PFSK-1 (cell line): ENCODE data around the gene RSPO4.

Experiments
- FOXP2 ChIP-seq: optimal IDR thresholded peaks from 2 replicates; pipeline ENCODE3; 2011; ENCODE audit warnings: borderline replicate concordance, control low read depth, inconsistent platforms; ENCODE audit not compliant: insufficient read depth; ENCODE audit errors: extremely low read length, extremely low read depth
- POLR2AphosphoS5 ChIP-seq: IDR thresholded peaks from 2 replicates; pipeline ENCODE4 v1.6.1; 2012; ENCODE audit warnings: low read depth, mild to moderate bottlenecking, control low read depth, low read length, moderate library complexity
- SIN3A ChIP-seq: IDR thresholded peaks from 2 replicates; pipeline ENCODE4 v1.6.1; 2012; ENCODE audit warnings: mild to moderate bottlenecking, low read length, moderate library complexity, borderline replicate concordance; ENCODE audit not compliant: insufficient read depth
- TAF1 ChIP-seq: IDR thresholded peaks from 2 replicates; pipeline ENCODE4 v1.6.1; 2012; ENCODE audit warnings: low read length, control low read depth, borderline replicate concordance; ENCODE audit not compliant: insufficient read depth
- TF ChIP-seq, protein P1 (sequence below), 2 experiments: IDR thresholded peaks; 2 replicates each; pipeline versions ENCODE4 v1.6.1 to v1.8.0; 2011 to 2012; ENCODE audit warnings: low read depth in 2 of 2, low read length in 2 of 2, control low read depth in 1 of 2, inconsistent platforms in 1 of 2, mild to moderate bottlenecking in 1 of 2, moderate library complexity in 1 of 2; ENCODE audit not compliant: insufficient read depth in 1 of 2

DNA sequence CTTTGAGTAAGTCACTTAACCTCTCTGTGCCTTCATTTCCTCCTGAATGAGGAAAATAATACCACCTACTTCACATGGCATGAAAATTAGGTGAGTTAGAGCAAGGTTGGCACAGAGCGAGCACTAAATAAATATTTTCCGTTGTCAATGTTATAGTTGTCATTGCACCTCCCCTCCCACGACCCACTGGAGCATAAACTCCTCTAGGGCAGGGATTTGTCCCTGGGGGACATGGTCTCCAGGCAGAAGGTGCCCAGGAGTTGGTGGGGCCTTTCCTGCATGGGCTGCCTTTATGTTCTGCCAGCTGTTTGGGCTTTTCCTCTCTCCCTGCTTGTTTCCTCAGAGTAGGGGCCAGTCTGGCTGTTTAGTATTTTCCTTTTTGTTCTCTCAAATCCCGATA is 84.7 kb downstream of the RSPO4 start:
- TF ChIP-seq POLR2AphosphoS5, result no peak
- TF ChIP-seq, protein P1, sequence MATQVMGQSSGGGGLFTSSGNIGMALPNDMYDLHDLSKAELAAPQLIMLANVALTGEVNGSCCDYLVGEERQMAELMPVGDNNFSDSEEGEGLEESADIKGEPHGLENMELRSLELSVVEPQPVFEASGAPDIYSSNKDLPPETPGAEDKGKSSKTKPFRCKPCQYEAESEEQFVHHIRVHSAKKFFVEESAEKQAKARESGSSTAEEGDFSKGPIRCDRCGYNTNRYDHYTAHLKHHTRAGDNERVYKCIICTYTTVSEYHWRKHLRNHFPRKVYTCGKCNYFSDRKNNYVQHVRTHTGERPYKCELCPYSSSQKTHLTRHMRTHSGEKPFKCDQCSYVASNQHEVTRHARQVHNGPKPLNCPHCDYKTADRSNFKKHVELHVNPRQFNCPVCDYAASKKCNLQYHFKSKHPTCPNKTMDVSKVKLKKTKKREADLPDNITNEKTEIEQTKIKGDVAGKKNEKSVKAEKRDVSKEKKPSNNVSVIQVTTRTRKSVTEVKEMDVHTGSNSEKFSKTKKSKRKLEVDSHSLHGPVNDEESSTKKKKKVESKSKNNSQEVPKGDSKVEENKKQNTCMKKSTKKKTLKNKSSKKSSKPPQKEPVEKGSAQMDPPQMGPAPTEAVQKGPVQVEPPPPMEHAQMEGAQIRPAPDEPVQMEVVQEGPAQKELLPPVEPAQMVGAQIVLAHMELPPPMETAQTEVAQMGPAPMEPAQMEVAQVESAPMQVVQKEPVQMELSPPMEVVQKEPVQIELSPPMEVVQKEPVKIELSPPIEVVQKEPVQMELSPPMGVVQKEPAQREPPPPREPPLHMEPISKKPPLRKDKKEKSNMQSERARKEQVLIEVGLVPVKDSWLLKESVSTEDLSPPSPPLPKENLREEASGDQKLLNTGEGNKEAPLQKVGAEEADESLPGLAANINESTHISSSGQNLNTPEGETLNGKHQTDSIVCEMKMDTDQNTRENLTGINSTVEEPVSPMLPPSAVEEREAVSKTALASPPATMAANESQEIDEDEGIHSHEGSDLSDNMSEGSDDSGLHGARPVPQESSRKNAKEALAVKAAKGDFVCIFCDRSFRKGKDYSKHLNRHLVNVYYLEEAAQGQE (IDR thresholded peaks at IDR 0.05; ENCODE audit: insufficient read depth in 1 of 2, low read depth in 2 of 2, low read length in 2 of 2), result no peak
- no peak for TF ChIP-seq TAF1
- TF ChIP-seq SIN3A, result no peak
- no peak for TF ChIP-seq FOXP2
